Cardiac septum (tissue), 1 donor: Measurements from ENCODE around the gene KRTAP10-4. TPM values are rescaled to one million over a fixed set of nuclear protein-coding genes. Genes with fewer than 3 reads are reported as not detected.
"Not testable (repeated sequence)": the region's sequence is repeated elsewhere in the genome, so short reads cannot be mapped to it uniquely, and the experiment has no call there.

Experiments
- DNase-seq: peaks from one replicate; pipeline ENCODE4 v3.0.0-alpha.2; 2020; ENCODE audit warnings: low spot score
- intact Hi-C: fragments of 100-400 bp; cut with DNase I; formaldehyde crosslinking; loops from one replicate; pipeline ENCODE4 v1.14.0; 2022
- total RNA-seq: library from RNA; stranded (reverse); fragmentation: NEBNext Ultra II Directional; extraction: Animal tissue kit (Norgen Biotek cat#: 25700); gene quantifications from one replicate; pipeline ENCODE4 v1.2.1, GENCODE V29; 2021
- donor health status: DM: no; HTN: no; CAD: no.

KRTAP10-4 gene
- total RNA-seq, 1 donor from 2014 or later: not detected

DNA sequence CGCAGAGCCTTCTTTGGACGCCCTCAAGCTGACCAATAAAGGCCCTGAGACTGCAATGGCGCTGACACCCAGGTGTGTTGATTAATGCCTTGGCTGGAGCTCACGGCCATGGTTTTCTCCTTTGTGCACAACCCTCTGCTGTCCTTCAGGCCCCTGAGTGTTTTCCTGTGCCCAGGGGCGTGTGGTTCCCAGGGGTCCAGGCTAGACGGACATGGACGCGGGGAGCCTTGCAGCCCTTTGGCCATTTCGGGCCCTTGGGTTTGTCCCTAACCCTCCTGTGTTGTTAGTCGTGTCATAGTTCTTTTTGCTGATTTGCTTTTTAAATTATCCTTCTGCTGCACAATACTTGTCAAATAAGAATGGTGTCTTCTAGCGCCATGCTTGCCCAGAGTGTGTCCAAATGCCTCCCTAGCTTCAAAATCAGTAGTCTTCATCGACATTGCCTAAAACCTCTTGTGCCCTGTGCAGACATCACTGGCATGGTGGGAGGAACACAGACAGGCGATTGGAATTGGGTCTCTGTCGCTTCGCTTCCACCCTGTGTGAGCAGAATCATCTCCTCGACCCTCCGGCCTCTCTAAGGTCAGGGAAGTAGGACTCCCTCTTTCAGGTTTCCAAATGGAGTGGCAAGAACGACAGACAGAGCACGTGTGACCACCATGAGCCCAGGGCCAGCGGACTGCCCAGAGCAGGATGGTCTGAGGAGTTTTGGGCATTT is 1.9 kb downstream of the KRTAP10-4 start:
- no peak for DNase-seq
- intact Hi-C loops: no loop called here

DNA sequence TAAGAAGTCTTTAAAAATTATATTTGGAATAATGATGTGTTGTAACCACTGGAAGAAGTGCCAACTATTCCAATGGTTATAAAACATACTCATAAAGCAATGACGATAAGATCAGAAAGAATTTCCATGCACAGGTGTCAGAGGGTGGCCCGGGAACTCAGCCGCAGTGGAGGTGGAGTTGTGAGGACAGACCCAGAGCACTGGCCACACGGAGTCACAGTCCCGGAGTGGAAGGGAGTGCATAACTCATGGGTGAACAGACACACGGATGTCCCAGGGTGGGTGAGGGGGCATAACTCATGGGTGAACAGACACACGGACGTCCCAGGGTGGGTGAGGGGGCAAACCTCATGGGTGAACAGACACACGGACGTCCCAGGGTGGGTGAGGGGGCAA is 2.5 kb downstream of the KRTAP10-4 start:
- no peak for DNase-seq
- intact Hi-C loops: no loop called here

- DNase-seq: no peak
- intact Hi-C loops: no loop called here
Observed at GRCh38 chr21:44578371-44579055, 5.0 kb downstream of the KRTAP10-4 start.

DNA sequence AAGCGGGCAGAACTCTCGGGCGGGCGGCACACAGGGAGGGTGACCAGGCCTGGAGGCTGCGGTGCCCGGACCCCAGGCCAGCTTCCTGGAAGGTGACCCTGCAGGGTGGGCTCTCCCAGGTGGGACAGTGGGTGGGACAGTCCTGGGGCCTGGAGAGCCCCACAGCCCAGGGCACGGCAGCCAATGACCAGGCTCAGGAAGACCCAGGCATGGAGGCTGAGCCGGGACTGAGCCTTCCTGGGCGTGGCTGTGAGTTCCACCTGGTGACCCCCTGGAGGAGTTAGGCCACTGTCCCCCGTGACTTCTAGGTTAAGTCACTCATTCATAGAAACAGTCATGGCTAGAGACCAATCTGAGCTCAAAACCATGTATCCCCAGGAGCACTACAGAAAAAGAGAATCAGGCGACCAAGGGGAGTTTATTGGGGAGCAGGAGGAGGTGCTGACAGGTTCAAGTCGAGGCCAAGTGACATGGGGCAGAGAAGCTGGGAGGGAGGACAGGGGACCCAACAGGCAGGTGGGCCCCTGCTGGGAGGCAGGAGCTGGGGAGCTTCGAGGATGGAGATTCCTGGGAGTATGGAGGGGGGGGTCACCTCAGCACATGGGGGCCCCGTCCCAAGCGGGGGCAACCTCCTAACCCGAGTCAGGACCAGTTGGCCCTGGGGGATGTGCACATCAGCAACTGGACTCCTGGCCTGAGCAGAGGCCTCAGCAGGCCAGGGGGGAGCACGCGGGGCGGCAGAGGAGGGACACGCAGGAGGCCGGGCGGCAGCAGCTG is 5.7 kb downstream of the KRTAP10-4 start:
- DNase-seq: no peak

GRCh38 chr21:44579833-44580144 is 6.3 kb downstream of the KRTAP10-4 start:
- no peak for DNase-seq

More for the DNA sequence above, 5.7 kb downstream of the KRTAP10-4 start:
- intact Hi-C loops: no loop called here

DNA sequence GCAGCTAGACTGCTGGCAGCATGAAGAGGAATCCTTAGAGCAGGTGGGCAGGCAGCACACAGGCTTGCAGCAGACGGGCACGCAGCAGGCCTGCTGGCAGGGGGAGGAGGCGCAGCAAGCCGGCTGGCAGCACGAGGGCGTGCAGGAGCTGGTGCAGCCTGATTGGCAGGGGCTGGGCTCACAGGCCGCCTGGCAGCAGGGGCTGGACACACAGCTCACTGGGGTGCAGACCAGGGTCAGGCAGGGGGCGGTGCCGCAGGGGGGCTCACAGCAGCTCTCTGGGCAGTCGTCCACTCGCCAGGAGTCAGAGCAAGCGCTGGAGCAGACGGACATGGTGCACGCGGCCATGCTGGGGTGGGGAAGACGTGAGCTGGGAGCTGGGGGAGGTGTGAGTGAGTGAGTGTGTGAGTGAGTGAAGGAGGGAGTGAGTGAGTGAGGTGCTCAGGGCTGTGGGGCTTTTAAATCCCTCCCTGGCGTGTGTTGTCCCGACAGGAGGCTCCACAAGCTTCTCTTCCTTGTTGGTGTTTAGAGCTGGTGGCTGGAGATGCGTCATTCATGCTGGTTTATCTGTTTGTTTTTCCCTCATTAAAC is 6.8 kb downstream of the KRTAP10-4 start, which contains the start of gene KRTAP10-5:
Gene KRTAP10-5 (minus strand): TSS at position 374 of the 591 bp plus-strand sequence. CDS start 26 bp downstream, at position 348.
- intact Hi-C loops, DNase-seq: not testable (repeated sequence)

More at GRCh38 chr21:44579833-44580144, 6.3 kb downstream of the KRTAP10-4 start:
- intact Hi-C loops: no loop called here

DNA sequence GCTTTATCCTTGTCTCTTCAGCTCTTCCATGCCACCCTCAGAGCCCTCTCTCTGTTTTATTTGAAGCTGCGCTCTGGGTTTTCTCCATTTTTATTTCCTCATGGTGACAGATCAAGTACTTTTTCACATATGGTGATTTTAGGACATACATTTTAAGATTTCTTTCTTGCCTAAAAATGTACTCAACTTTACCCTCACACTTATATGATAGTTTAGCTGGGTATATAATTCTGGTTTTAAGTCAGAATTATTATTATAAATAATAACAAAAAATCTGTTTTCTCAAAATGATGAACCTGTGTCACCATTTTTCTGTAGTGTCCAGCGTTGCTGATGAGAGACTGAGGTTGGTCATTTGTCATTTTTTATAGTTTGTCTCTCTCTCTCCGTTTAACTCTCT is 7.6 kb downstream of the KRTAP10-4 start:
- DNase-seq: no peak
- intact Hi-C loops: no loop called here

DNA sequence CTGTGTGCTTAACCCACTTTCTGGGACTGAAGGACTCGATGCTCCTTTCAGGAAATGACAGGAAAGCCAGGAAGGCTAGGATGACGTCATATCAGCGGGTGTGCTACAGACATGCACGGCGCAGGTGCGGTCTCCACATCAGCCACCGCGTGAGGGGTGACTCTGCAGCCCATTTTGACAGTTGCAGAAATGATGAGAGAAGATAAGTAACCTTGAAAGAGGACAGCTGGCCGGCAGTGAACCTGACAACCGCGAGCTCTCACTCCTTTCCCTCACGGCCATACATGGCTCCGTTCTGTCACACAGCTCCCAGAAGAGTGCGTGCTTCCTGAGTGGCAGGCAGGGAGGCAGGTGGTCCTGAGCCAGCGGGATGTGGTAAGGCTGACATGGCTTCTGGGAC is 8.5 kb downstream of the KRTAP10-4 start:
- intact Hi-C loops: no loop called here
- DNase-seq: no peak

DNA sequence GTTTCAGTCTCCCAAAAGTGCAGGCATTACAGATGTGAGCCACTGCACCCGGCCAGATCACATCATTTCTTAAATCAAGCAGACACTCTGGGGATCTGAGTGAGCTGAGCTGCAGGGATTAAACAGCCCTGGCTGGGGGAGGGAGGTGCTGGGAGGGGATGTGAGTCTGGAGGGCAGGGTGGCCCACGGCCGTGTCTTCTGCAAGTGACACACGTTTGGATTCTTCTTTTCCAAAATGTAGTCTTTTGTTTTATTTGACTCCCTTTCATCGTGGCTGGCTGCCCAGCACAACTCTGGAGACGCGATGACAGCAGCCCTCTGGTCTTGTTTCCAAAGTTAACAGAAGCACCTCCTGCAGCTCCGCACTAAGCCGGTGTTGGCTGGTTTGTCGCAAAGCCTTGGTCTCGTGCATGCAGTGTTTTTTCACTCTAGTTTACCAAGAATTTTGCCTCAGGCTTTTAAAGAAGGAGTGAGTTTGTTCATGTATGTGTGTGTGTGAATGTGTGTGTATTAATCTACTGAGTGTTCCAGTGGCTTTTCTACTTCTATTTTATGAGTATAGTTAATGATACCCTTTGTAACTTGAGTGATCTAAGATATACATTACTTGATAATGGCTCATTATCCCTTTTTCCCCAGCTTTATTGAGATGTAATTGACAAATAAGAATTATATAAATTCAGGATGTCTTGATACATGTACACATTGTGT is 9.7 kb downstream of the KRTAP10-4 start:
- no peak for DNase-seq
- intact Hi-C loops: no loop called here

- intact Hi-C loops: no loop called here
- DNase-seq: no peak
Observed at GRCh38 chr21:44583800-44584147, 10.2 kb downstream of the KRTAP10-4 start.

GRCh38 chr21:44585892-44586291 is 12.4 kb downstream of the KRTAP10-4 start:
- intact Hi-C loops: no loop called here
- no peak for DNase-seq

DNA sequence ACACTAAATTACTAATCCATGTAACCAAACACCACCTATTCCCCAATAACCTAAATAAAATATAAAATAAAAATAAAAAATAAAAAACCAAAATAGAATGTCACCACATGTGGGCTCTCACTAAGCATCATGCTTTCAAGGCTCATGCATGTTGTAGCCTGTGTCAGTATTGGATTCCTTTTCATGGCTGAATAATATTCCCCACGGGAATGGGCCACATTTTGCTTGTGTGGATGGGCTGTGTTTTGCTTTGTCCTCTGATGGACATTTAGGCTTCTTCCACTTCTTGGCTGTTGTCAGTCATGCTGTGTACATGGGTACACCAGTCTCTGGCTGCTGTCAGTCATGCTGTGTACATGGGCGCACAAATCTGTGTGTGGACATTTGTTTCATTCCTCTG is 15.6 kb downstream of the KRTAP10-4 start:
- DNase-seq: no peak

DNA sequence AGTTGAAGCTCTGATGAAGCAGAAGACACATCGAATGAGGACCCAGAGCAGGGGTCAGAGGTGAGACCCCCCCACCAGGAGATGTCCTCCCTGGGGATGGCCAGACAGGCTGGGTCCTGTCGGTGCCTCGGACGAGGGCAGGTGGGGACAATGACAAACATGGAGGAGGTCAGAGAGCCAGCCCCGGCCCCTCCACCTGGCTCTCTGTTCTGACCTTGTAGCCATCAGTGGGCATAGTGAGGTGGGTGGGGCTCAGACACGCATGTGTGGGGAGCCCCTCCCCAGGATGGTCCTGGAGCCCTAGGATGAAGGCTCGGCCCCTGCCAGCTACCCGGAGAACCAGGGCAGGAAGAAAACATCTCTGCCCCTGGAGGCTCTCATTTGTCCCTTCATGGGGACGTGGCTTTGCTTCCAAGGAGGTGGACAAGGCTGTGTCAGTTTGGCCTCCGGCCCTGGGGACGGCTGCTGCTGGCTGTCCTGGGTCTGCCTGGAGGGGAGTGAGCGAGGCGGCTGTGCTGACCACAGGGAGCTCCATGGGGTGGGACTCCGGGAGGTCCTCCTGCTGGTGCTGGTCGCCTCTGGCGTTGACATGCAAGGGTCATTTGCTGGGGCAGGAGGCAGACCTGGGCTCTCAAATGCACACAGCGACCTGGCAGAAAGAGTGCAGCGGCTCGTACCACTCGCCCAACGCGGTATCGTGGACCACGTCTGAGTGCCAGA is 16.2 kb downstream of the KRTAP10-4 start:
- intact Hi-C loops: no loop called here
- DNase-seq: no peak

More for the DNA sequence above, 15.6 kb downstream of the KRTAP10-4 start:
- intact Hi-C loops: no loop called here

DNA sequence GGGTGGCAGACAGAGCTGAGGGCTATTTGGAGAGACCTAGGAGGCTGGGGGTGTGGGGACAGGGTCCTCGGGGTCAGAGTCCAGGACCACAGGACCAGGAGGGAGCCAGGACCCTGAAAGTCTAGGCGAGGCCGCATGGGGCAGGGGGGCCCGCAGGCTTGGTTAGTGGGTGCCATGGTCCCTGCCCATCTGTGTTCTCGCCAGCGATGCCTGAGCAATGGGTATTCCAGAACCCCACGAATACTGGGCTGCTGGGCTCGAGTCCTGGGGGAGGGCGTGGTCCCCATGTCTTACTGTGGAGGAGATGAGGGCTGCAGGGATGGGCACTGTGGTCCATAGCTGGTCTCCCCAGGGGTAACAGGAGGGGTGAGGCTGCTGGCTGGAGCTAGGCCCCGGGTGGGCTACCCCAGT is 16.8 kb downstream of the KRTAP10-4 start:
- DNase-seq: no peak
- intact Hi-C loops: no loop called here

GRCh38 chr21:44590897-44591800 is 17.6 kb downstream of the KRTAP10-4 start:
- DNase-seq, intact Hi-C loops: not testable (repeated sequence)

DNA sequence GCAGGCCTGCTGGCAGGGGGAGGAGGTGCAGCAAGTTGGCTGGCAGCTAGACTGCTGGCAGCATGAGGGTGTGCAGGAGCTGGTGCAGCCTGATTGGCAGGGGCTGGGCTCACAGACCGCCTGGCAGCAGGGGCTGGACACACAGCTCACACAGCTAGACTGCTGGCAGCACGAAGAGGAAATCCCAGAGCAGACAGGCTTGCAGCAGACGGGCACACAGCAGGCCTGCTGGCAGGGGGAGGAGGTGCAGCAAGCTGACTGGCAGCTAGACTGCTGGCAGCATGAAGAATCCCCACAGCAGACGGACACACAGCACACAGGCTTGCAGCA is 18.2 kb downstream of the KRTAP10-4 start:
- intact Hi-C loops, DNase-seq: not testable (repeated sequence)

GRCh38 chr21:44592446-44593311 is 19.1 kb downstream of the KRTAP10-4 start, which contains the start of gene KRTAP10-6:
TSS of gene KRTAP10-6 (minus strand) at chr21:44592505. CDS start at chr21:44592484, 21 bp downstream.
- no peak for DNase-seq
- intact Hi-C loops: no loop called here
